ENCODE results near the gene KCNN3.

The KCNN3 gene

DNA sequence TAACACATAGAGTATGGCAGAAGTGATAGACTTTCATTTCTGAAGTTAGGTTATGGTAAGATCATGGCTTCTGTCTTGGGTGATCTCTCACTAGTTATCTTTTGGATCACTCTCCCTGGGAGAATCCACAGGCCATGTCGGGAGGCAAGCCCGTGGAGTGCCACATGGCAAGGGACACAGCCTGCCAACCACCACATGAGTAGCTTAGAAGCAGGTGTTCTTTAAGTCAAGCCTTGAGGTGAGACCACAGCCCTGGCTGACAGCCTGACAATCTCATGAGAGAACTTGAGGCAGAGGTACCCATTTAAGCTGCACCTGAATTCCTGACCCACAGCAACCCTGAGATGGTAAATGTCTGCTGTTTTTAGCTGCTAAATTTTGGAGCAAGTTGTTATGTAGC is 130.4 kb downstream of the KCNN3 start:
- no peak overlapping the region for H3K4me3 ChIP-seq (ENCODE audit: low read depth, low read length)

DNA sequence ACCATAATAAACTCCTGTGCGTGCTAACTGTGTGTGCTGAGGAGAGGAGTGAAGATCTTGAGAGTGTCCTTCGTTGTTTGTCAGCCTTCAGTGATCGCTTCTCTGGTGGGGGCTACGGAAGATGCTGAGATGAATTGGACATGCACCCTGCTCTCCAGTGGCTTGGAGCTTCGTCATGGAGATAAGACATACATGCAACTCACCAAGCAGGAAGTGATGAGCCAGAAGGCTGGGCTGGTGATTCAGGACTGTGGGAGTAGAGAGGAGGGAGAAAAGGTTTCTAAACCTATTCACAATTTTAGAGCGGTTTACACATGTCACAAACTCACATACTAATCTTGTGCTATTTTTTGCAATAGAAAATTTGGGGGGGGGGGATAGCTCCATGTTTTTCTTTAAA is 133.2 kb downstream of the KCNN3 start:
- H3K4me3 ChIP-seq (ENCODE audit: low read depth, low read length) = no peak overlapping the region

DNA sequence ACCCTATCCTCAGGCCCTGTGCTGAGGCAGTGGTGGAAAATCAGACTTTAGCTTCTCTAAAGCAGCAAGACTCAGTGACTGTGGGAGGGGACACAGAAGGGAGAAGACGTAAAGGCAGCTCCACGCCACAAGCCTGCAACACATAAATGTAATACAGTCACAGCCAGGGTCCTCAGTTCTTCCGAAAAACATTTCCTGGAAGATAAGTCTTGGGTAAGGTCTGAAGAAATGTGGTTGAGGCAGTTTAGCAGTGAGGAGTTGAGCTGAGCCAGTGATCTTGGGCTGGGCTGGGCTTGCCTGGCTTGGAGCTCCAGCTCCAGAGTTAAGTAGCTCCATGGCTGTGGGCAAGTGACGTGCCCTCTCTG is 134.3 kb downstream of the KCNN3 start:
- no peak overlapping the region for H3K4me3 ChIP-seq (ENCODE audit: low read depth, low read length)

DNA sequence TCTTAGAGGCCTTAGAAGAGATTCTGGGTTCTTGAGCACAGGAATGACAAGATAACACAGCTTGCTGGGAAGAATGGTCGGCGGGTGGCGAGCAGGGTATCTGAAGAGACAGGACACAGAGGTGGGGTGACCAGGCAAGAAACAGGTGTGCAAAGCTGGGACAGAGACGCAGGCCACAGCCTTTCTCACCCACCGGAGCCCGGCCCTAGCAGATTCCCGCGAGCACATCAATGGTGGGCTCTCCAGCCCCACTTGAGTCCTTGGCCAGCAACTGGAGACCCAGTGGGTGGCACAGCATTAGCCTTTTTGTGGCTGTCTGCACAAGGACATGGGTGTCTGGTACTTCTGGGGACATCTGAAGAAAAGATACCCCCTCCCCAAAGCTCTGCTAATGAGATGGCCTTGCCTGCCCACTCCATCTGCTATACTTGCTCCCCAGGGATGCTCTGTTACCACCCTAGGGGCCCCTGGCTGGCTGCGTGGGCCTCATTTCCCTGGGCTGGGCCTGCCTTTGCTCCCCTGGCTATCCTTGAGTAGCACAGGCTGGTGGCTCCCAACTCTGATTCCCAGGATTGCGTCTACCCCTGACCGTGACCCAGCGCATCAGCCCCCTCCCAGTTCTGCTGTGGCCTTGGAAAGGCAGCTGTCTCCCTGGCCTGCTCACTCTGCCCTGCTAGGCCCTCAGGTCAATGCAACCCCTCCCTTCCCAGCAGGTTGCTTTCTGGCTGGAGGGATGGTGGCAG is 134.8 kb downstream of the KCNN3 start:
- no peak overlapping the region for H3K4me3 ChIP-seq (ENCODE audit: low read depth, low read length)

DNA sequence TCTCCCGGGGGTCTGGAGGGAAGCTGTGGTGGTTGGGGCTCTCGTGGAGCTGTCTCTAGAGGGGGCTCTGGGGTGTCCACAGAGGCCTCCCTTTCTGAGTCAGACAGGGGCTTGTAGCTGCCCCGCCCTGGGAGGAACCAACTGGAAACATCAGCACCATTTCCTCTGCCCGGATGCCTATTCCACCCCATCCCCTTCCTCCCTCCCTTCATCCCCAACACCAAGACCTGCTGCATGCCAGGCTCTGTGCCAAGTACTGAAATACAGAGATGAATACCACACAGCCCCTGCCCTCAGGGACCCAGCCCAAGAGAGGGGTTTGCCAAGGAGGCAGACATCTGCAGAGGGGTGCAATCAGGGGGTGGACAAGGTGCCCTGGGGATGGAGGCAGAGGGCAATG is 136.5 kb downstream of the KCNN3 start:
- no peak overlapping the region for H3K4me3 ChIP-seq (ENCODE audit: low read depth, low read length)

DNA sequence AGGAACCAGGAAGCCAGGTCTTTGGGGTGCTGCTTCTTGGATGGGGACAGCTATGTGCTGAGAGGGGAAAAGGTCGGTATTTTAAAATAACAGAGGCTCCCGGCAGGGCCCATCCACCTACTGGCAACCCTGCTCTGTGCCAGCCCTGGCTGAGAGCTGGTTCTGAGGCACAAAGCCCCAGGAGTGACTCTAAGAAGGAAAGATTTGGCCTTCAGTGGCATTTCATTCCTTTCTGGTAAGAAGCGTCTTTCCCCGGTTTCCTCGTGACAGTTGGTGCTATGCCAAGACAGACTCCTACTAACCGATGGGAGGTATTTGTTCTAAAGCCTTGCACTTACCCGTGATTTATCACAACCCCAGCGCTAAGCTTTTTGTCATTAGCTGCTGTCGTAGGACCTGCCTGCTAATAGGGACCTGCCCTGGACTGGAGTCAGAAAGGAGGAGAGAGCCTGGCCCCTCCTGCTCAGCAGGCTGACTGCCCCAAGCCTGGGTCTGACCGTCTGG is 139.0 kb downstream of the KCNN3 start:
- H3K4me3 ChIP-seq (ENCODE audit: low read depth, low read length) = no peak overlapping the region

DNA sequence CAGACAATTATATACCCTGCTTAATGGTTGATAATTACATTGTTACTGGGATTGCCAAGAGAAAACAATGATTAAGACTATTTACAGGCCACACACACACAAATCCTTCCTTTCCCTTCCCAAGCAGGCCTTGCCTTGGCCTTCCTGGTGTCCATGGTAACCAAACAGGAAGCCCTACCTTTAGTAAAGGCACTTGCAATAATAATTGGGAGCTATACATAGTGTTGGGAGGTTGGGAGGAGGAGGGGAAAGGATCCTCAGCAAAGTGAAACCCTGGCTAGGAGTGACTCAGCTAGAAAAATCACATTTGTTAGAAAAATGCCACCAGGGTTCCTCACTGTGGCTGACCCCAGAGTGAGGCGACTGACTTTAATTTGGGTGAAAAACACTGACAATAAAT is 139.8 kb downstream of the KCNN3 start:
- H3K4me3 ChIP-seq (ENCODE audit: low read depth, low read length) = no peak overlapping the region

DNA sequence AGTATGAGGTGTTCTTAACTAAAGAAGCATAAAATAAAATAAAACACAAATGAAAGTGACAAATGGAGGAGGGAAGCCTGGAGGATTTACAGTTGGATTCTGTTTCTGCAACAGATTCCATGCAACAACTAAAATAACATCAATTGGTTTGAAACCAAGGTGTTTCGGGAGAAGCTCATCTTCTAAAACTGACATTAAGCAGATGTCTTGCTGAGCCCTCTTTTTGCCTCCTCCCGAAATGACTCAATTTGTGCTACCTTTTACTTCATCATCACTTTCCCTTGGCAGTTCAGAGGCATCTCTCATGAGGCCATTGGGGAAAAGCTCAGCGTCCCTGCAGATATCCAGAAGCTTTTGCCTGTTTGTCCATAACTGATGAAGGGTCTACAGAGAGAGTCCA is 140.5 kb downstream of the KCNN3 start:
- no peak overlapping the region for H3K4me3 ChIP-seq (ENCODE audit: low read depth, low read length)

DNA sequence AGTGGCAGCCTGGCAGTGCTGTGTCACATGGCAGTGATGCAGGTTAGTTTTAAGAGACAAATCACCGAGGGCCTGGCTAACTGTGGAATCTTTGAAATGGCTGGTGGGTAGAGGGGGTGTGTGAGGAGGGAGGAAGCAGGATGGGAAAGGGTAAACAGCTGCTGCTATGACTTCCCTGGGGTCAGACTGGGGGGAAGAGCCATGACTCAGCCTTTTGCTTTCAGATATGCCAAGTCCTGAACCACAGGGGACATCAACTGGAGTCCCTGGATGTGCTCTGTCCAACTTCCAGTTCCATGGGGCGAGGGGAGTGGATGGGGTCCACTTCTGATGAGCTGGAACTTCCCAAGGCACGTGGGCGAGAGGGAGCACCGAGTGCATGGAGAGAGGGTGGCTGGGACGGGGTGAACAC is 141.0 kb downstream of the KCNN3 start:
- no peak overlapping the region for H3K4me3 ChIP-seq (ENCODE audit: low read depth, low read length)

DNA sequence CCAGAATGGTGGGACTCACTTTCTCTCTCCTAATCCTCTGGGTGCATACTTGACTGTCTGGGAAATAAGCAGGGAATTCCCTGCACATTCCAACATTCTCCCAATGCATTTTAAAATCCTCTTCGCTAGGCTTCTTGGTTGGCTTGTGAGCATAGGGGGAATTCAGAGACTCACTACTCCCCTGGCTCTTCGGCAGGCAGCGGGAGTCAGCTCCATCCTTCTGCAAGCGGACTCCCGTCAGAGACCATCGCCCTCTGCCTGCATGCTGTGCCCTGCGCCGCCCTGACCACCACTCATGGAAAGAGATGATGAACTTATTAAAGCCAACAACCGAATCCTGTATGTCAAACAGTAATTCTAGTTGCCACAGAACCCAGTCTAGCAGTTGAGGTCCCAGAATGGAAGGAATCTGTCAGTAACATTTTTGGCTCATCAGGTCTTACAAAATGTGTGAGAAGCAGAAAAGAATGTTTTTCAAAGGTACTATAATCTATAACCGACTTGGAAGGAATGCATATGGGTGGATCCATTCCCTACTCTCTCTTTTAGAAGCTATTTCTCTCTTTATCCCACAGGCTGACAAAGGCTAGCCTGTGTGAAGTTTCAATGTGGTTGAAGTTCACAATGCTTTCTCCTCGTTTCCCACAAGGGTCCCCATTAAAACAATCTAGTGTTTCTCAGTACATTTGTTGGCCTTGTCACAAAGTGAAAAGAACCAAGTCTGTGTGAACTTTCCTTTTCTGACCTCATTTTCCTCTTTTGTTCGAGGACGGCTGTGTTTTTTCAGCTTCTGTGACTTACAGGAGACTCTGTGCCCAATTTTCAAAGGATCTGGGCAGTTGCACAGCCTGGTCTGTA is 143.0 kb downstream of the KCNN3 start:
- H3K4me3 ChIP-seq (ENCODE audit: low read depth, low read length) = no peak overlapping the region

DNA sequence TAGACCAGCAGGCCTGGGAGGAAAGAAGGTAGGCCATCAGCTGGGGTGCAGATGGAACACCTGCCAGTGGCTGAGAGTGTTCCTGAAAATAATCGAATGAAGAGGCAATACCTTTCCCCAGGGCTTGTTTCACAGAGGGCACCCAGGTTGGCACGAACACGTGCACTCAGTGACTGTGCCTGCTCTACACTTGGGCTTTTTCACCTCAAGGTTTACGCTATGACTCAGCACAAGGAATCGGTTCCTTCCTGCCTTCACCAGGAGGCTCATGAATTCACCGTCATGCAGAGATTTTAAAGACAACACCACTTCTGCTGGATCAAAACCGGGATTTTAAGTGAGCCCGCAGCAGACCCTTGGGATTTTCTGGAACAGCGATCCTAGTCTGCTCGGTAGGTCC is 143.6 kb downstream of the KCNN3 start:
- H3K4me3 ChIP-seq (ENCODE audit: low read depth, low read length) = no peak overlapping the region

DNA sequence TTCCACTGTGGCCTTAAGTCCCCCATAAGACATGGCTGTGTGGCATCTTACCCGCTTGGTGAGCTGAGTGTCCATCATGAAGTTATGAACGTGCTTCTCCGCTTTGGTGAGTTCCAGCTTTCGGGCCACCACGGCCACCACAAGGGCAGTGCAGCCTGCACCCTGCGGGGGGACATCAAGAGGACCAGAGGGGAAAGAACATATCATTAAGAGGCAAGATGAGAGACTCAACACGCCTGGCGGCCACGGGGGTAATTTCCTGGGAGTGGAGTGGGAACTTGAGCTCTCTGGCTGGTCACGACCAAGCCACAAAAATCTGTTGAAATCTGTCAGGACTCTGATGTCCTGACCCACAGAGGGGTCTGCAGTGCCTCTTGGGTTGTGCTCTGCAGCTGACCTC is 144.2 kb downstream of the KCNN3 start:
- H3K4me3 ChIP-seq (ENCODE audit: low read depth, low read length) = no peak overlapping the region

DNA sequence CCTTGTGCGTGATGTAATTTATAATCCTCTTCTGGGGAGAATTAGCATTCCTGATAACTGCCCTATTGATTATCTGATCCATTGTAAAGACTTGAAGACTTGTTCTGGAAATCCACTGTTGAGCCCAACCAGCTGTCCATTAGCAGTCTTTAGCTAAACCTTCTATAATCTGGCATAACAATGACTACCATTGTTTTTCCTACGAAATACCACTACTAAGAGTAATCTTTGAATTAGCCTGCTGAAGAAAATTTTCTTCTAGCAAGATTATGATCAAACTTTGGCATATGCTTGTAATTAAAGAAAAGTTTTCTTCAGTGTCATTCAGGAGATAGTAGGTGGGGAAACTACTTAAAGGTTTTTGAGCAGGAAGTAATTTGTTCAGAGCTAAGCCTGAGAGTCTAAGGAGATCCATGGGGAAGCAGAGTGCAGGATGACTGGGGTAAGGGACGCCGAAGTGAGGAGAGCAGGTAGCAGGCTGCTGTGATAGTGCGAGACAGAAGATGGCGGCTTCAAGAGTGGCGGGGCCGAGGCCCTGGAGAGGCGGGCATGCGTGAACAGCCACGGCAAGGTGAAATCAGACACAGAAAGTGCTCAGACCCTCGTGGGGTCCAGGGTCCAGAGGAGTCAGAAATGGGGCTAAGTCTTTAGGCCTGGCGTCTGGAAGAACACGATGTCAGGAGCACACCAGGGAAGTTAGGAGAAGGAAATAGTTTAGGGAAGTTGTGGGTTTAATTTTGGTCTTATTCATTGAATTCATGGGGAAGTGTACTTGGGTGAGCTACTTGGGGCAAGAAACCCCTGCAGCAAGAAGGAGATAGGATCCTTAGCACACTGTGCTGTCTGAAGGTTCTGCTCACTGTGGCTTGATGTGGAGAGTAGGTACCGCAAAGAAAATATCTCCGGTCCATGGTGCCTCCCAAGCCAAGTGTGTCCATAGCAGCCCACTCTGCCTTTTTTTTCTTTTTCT is 149.5 kb downstream of the KCNN3 start:
- H3K4me3 ChIP-seq (ENCODE audit: low read depth, low read length) = no peak overlapping the region

DNA sequence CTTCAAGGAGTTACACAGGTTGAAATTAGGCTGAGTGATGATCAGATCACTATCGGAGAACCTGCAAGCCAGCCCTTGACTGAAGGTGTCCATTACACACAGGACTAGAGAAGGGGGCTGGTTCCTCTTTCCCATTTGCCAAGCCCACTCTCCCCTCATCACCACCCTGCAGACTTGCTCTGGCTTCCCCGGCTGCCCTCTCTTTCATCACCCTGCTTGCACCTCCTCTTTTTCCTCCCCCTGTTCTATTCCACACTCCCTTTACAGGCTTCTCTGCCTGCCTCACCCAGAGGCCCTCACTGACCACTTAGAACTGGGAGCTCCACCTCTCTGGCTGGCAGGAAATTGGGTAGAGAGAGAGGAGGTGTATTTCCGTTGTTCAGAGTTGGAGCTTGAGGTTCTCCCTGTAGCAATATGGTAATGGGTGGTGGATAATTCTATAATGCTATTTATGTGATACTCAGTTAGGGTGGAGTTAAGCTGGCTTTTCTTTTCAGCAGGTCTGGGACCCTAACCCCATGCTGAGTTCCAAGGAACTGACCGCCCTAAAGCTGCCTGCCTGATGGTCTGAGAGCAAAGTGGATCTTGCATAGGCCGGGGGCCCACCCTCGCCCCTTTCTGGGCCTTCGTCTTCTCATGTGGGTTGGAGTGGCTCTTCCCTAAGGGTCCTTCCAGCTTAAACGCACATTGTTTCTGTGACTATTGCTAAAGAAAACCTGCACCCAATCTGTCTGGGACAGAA is 150.3 kb downstream of the KCNN3 start:
- no peak overlapping the region for H3K4me3 ChIP-seq (ENCODE audit: low read depth, low read length)

DNA sequence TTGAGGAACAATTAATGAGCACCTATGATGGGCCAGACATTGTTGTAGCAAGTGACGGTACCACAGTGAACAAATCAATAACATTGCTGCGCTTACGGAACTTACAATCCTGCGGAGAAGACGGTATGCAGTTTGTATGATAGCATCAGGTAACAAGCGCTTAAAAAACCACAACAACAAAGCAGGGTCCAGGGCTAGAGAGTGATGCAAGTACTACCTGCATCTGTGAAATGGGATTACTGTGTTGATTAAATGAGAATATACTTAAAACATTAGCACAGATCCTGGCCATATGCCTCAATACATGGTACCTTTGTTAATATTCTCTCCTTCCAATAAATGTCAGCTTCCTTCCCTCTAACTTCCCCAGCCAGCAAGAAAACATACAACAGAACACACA is 151.5 kb downstream of the KCNN3 start:
- H3K4me3 ChIP-seq (ENCODE audit: low read depth, low read length) = no peak overlapping the region

DNA sequence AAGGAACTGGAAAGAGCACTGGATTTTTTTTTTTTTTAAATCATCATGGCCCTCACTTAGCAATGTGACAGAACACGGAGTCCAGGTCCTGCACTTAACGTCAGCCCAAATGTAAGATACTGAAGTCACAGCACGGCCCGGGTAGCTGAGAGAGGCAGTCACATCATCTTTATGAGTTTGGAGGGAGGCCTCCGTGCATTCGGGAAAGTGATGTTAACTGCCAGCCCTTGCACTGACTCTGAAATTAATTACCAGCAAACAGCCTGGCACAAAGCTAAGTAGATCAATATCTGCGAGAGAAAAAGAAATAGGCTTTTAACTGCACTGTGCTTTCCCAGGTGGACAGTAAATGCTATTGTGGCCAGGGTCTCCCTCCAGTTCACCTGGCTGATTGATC is 152.6 kb downstream of the KCNN3 start:
- H3K4me3 ChIP-seq (ENCODE audit: low read depth, low read length) = no peak overlapping the region

DNA sequence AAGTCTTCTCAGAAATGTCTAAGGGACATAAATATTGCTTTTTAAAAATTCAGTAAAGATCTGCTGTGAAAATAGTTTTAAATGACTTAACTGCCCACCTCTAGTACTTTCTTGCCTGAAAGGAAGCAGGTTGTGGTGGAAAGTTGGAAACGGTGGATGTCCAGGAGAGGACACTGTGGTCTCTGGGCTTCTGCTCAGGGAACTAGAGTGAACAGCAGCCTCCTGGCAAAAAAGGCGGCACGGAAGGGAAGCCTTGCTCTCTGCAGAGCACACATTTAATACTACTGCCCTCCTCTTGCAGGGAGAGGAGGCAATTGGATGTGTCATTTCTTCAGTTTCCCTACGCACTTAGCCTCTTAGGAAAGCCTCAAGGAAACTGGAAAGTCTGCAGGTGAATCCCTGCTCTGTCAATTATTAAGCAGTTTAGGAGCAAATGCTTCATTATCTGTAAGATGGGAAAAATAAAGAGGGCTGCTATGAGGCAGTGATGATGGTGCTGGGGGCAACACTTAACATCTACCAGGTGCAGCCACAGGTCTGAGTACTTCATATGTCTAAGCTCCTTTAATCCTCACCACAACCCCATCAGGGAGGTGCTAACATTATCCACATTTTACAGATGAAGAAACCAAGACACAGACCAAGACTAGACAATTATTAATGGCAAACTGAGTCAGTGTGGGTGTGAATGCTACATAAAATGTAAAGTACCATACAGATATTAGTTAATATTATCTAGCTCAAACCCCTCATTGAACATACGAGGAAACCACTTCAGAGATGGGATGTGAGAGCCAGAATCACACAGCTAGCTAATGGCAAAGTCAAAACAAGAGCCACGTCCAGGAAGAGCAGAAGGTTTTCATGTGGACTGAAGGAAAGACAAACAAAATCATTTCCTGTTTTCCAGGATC is 153.2 kb downstream of the KCNN3 start:
- no peak overlapping the region for H3K4me3 ChIP-seq (ENCODE audit: low read depth, low read length)

DNA sequence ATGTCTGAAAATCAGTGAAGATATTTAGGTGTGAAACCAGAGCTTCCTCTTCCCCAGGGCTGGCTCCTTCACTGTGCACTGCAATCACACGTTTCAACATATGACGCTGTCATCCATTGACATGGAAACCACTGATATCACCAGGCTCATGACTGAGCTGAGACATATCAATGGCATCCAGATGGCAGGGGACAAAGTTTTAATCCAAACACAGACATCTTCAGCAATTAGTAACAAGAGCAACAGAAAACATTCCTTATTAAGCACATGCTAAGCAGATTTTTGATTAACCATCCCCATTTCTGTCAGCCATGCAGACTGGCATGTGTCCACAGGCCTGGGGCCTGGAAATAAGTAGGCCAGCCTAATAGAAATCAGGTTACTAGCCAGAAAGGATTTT is 154.1 kb downstream of the KCNN3 start:
- H3K4me3 ChIP-seq (ENCODE audit: low read depth, low read length) = no peak overlapping the region

DNA sequence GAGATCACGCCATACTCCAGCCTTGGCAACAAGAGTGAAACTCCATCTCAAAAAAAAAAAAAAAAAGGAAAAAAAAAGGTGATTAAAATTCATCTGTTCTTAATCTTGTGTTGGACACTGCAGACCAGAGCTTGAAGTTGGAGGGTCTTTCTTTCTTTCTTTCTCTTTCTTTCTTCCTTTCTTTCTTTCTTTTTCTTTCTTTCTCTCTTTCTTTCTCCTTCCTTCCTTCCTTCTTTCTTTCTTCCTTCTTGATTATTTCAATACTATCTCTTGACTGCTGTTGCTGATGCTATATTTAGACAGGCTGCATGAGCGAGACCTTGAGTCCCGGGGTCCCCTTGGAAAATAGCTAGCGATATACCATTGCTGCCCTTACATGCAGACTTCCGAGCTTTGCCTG is 154.7 kb downstream of the KCNN3 start:
- no peak overlapping the region for H3K4me3 ChIP-seq (ENCODE audit: low read depth, low read length)

Measured in iPS-11a (cell line).